PC-3 (cell line): ENCODE measurements around the gene ARHGAP4.

Source experiments
- EZH2 ChIP-seq: fragments of 300-600 bp; sonication (generic); IDR thresholded peaks from one replicate; pipeline ENCODE4 v1.6.1; 2017; ENCODE audit warnings: antibody characterized with exemption, mild to moderate bottlenecking, low read length; ENCODE audit not compliant: unreplicated experiment
- TF ChIP-seq, protein P1 (sequence below): fragments of 300-600 bp; sonication (generic); conservative IDR thresholded peaks from 2 replicates; pipeline ENCODE4 v1.5.1; 2017; ENCODE audit warnings: antibody characterized with exemption, low read depth, mild to moderate bottlenecking, low read length

DNA sequence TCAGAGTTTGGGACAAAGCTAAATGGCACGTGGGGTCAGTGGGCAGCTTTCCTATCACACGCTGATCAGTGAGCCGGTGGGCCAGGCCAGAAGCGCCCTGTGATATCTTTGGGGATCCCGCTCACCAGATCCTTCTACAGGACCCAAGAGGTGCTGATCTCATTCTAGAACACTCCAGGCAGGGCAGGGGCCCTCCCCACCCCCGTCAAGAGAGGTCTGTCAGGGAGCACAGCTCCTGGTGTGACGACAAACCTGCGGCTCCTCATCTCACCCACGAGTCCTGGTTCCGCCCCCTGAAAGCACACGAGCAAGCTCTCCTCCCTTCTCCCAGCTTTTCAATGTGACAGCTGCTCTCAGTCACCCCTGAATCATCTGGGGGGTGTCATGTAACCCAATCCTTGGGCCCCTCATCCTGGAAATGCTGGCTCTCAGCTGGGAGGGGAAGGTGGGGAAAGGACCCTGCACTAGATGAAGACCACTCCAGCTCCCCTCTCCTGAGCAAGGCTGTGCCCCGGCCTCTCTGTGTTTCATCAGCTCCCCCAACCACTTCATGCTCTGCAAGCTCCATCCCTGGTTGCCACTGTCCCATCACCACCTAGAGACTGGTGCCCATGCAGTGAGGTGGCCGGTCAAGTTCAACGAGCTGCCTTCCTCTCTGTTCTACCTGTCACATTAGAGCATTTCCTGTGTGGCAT is 40.9 kb upstream of the ARHGAP4 start:
- TF ChIP-seq, protein P1, sequence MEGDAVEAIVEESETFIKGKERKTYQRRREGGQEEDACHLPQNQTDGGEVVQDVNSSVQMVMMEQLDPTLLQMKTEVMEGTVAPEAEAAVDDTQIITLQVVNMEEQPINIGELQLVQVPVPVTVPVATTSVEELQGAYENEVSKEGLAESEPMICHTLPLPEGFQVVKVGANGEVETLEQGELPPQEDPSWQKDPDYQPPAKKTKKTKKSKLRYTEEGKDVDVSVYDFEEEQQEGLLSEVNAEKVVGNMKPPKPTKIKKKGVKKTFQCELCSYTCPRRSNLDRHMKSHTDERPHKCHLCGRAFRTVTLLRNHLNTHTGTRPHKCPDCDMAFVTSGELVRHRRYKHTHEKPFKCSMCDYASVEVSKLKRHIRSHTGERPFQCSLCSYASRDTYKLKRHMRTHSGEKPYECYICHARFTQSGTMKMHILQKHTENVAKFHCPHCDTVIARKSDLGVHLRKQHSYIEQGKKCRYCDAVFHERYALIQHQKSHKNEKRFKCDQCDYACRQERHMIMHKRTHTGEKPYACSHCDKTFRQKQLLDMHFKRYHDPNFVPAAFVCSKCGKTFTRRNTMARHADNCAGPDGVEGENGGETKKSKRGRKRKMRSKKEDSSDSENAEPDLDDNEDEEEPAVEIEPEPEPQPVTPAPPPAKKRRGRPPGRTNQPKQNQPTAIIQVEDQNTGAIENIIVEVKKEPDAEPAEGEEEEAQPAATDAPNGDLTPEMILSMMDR, result no peak
- no peak for TF ChIP-seq EZH2
